Measurements from ENCODE around the gene SPRY1. TPM values are rescaled to one million over a fixed set of nuclear protein-coding genes. Genes with fewer than 3 reads are reported as not detected.

Gene SPRY1
- total RNA-seq, 1 donor from 2014 or later, result 54.2 TPM

DNA sequence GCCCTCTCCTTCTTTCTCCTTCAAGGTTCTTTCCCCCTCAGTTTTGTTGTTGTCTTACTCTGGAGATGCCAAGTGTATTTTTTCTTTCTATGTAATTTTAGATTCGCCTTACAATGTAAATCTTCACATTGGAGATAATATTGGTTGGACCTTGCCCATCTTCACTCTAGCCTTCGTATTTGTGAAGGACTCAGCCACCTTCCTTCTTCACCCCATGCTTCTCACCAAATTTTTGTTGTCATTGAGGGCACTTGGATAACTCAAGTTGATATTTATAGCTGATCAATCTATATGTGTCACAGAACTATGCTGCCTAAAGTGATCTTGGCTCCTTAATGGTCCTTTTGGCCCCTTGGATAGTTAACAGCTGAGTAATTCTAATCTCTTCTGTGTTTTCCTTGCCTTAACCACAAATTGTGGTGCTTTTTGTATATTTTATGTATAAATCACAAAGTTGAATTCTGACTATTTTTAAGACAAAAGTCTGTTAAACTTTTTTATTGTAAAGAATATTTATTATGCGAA lies 6.5 kb downstream of the SPRY1 start:
- Mint-ChIP-seq H3K27ac (ENCODE audit: unreplicated experiment) (peak overlapping the region; percentile 87), H3K36me3 (ENCODE audit: low read depth) (peaks cover 20% of the 10 kb centered on the region), H3K4me1 (ENCODE audit: low read depth) (peaks cover 54% of the 10 kb centered on the region), H3K27me3 (ENCODE audit: low read depth) (no peaks in the 10 kb centered on the region), H3K9me3 (ENCODE audit: low read depth) (no peaks in the 10 kb centered on the region), H3K4me3 (ENCODE audit: unreplicated experiment) (peak overlapping the region; percentile 38)
- DNase-seq (ENCODE audit: low spot score), result no peak
- TF ChIP-seq CTCF (IDR thresholded peaks at IDR 0.05), result no peak

GRCh38 chr4:123404533-123404932 lies 7.9 kb downstream of the SPRY1 start:
- DNase-seq (ENCODE audit: low spot score), result no peak
- H3K27me3 Mint-ChIP-seq (ENCODE audit: low read depth), result no peaks in the 10 kb centered on the region
- H3K9me3 Mint-ChIP-seq (ENCODE audit: low read depth), result no peaks in the 10 kb centered on the region
- H3K36me3 Mint-ChIP-seq (ENCODE audit: low read depth), result peaks cover 20% of the 10 kb centered on the region
- no peak overlapping the region for H3K4me3 Mint-ChIP-seq (ENCODE audit: unreplicated experiment)
- peaks cover 54% of the 10 kb centered on the region for H3K4me1 Mint-ChIP-seq (ENCODE audit: low read depth)
- no peak for TF ChIP-seq CTCF (IDR thresholded peaks at IDR 0.05)
- H3K27ac Mint-ChIP-seq (ENCODE audit: unreplicated experiment), result no peak overlapping the region

GRCh38 chr4:123405267-123405865 lies 8.8 kb downstream of the SPRY1 start:
- TF ChIP-seq CTCF (IDR thresholded peaks at IDR 0.05), result no peak
- H3K27ac Mint-ChIP-seq (ENCODE audit: unreplicated experiment), result no peak overlapping the region

GRCh38 chr4:123406872-123407271 lies 10.3 kb downstream of the SPRY1 start:
- H3K4me1 Mint-ChIP-seq (ENCODE audit: low read depth), result peaks cover 38% of the 10 kb centered on the region
- TF ChIP-seq CTCF (IDR thresholded peaks at IDR 0.05), result no peak
- no peaks in the 10 kb centered on the region for H3K27me3 Mint-ChIP-seq (ENCODE audit: low read depth)
- no peak for DNase-seq (ENCODE audit: low spot score)
- no peak overlapping the region for H3K27ac Mint-ChIP-seq (ENCODE audit: unreplicated experiment)
- no peaks in the 10 kb centered on the region for H3K9me3 Mint-ChIP-seq (ENCODE audit: low read depth)
- H3K4me3 Mint-ChIP-seq (ENCODE audit: unreplicated experiment), result no peak overlapping the region
- H3K36me3 Mint-ChIP-seq (ENCODE audit: low read depth), result peaks cover 17% of the 10 kb centered on the region

More at GRCh38 chr4:123405267-123405865, 8.8 kb downstream of the SPRY1 start:
- no peaks in the 10 kb centered on the region for H3K9me3 Mint-ChIP-seq (ENCODE audit: low read depth)
- peaks cover 49% of the 10 kb centered on the region for H3K4me1 Mint-ChIP-seq (ENCODE audit: low read depth)
- no peaks in the 10 kb centered on the region for H3K27me3 Mint-ChIP-seq (ENCODE audit: low read depth)
- H3K36me3 Mint-ChIP-seq (ENCODE audit: low read depth), result peaks cover 20% of the 10 kb centered on the region
- no peak for DNase-seq (ENCODE audit: low spot score)
- no peak overlapping the region for H3K4me3 Mint-ChIP-seq (ENCODE audit: unreplicated experiment)

DNA sequence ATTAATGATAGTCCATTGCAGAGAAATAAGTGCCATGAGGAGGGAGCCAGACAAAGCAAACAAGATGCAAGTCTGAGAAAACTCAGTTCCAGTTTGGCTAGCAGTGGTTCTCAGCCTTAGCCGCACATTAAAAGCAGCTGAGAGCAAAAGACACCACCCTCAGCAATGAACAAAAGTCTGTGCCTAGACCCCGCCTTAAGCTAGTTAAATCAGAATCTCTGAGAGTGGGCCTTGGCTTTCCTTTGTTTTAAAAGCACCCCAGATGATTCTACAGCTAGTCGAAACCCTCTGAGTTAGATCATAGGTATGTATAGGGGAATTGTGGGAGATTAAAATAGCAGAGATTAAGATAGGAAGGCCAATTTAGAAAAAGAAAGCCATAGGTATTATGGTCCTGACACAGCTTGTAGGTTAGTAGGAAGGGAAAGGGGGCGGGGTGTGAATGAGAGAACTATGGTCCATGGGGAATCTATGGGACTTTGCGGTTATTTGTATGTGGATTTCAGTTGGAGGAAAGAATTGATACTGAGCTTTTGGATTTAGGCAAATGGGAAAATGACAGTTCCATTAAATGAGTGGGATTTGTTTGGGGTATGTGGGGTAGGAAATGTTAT lies 12.0 kb downstream of the SPRY1 start:
- Mint-ChIP-seq H3K27ac (ENCODE audit: unreplicated experiment) (no peak overlapping the region), H3K4me3 (ENCODE audit: unreplicated experiment) (no peak overlapping the region), H3K9me3 (ENCODE audit: low read depth) (no peaks in the 10 kb centered on the region), H3K27me3 (ENCODE audit: low read depth) (no peaks in the 10 kb centered on the region), H3K36me3 (ENCODE audit: low read depth) (peaks cover 6% of the 10 kb centered on the region), H3K4me1 (ENCODE audit: low read depth) (peaks cover 35% of the 10 kb centered on the region)
- no peak for TF ChIP-seq CTCF (IDR thresholded peaks at IDR 0.05)
- no peak for DNase-seq (ENCODE audit: low spot score)
